Measurements from ENCODE around the gene PTGIR. TPM values are rescaled to one million over a fixed set of nuclear protein-coding genes. Genes with fewer than 3 reads are reported as not detected.
"Not testable (repeated sequence)": the region's sequence is repeated elsewhere in the genome, so short reads cannot be mapped to it uniquely, and the experiment has no call there.

Gene PTGIR
- total RNA-seq, 1 experiment from 2014 or later, result not detected

GRCh38 chr19:46644720-46645119, 19.8 kb upstream of the PTGIR start:
- in situ Hi-C loops (cut with HindIII; ENCODE audit: low pct_unique_long_range_greater_than_20kb, low sequenced_read_pairs), result no loop called here

GRCh38 chr19:46640656-46641055, 15.8 kb upstream of the PTGIR start:
- DNase-seq (ENCODE audit: low read depth), result no peak
- in situ Hi-C loops (cut with HindIII; ENCODE audit: low pct_unique_long_range_greater_than_20kb, low sequenced_read_pairs), result no loop called here

More at GRCh38 chr19:46644720-46645119, 19.8 kb upstream of the PTGIR start:
- no peak for DNase-seq (ENCODE audit: low read depth)

- in situ Hi-C loops (cut with HindIII; ENCODE audit: low pct_unique_long_range_greater_than_20kb, low sequenced_read_pairs), result no loop called here
- no peak for DNase-seq (ENCODE audit: low read depth)
Measured at GRCh38 chr19:46639358-46640182, 14.7 kb upstream of the PTGIR start.

GRCh38 chr19:46637224-46637623, 12.3 kb upstream of the PTGIR start:
- in situ Hi-C loops (cut with HindIII; ENCODE audit: low pct_unique_long_range_greater_than_20kb, low sequenced_read_pairs), result no loop called here
- DNase-seq (ENCODE audit: low read depth), result no peak

GRCh38 chr19:46635920-46636761, 11.3 kb upstream of the PTGIR start, which contains the start of gene GNG8:
GNG8 (minus strand) TSS chr19:46636202; CDS start chr19:46634682, 1,520 bp downstream.
- no peak for DNase-seq (ENCODE audit: low read depth)
- in situ Hi-C loops (cut with HindIII; ENCODE audit: low pct_unique_long_range_greater_than_20kb, low sequenced_read_pairs), result no loop called here

GRCh38 chr19:46634656-46635218, 9.8 kb upstream of the PTGIR start:
- in situ Hi-C loops (cut with HindIII; ENCODE audit: low pct_unique_long_range_greater_than_20kb, low sequenced_read_pairs), result no loop called here
- DNase-seq (ENCODE audit: low read depth), result no peak

- DNase-seq (ENCODE audit: low read depth), result peak; percentile 70
- in situ Hi-C loops (cut with HindIII; ENCODE audit: low pct_unique_long_range_greater_than_20kb, low sequenced_read_pairs), result no loop called here
Measured at GRCh38 chr19:46634045-46634655, 9.3 kb upstream of the PTGIR start.

- in situ Hi-C loops (cut with HindIII; ENCODE audit: low pct_unique_long_range_greater_than_20kb, low sequenced_read_pairs), result no loop called here
- DNase-seq (ENCODE audit: low read depth), result no peak
Measured at GRCh38 chr19:46633130-46633529, 8.2 kb upstream of the PTGIR start.

- in situ Hi-C loops (cut with HindIII; ENCODE audit: low pct_unique_long_range_greater_than_20kb, low sequenced_read_pairs), result no loop called here
- no peak for DNase-seq (ENCODE audit: low read depth)
Measured at GRCh38 chr19:46631481-46631880, 6.6 kb upstream of the PTGIR start.

GRCh38 chr19:46630586-46631205, 5.8 kb upstream of the PTGIR start:
- DNase-seq (ENCODE audit: low read depth), result no peak
- in situ Hi-C loops (cut with HindIII; ENCODE audit: low pct_unique_long_range_greater_than_20kb, low sequenced_read_pairs), result no loop called here

GRCh38 chr19:46629546-46630025, 4.7 kb upstream of the PTGIR start:
- in situ Hi-C loops (cut with HindIII; ENCODE audit: low pct_unique_long_range_greater_than_20kb, low sequenced_read_pairs), result no loop called here
- no peak for DNase-seq (ENCODE audit: low read depth)

- in situ Hi-C loops (cut with HindIII; ENCODE audit: low pct_unique_long_range_greater_than_20kb, low sequenced_read_pairs); DNase-seq (ENCODE audit: low read depth): not testable (repeated sequence)
Measured at GRCh38 chr19:46628970-46629369, 4.1 kb upstream of the PTGIR start.

GRCh38 chr19:46626446-46626845, 1.6 kb upstream of the PTGIR start:
- in situ Hi-C loops (cut with HindIII; ENCODE audit: low pct_unique_long_range_greater_than_20kb, low sequenced_read_pairs), result no loop called here
- DNase-seq (ENCODE audit: low read depth), result no peak

- no peak for DNase-seq (ENCODE audit: low read depth)
- in situ Hi-C loops (cut with HindIII; ENCODE audit: low pct_unique_long_range_greater_than_20kb, low sequenced_read_pairs), result no loop called here
Measured at GRCh38 chr19:46625731-46626130, 842 bp upstream of the PTGIR start.

GRCh38 chr19:46623915-46624502, 880 bp downstream of the PTGIR start:
- in situ Hi-C loops (cut with HindIII; ENCODE audit: low pct_unique_long_range_greater_than_20kb, low sequenced_read_pairs), result no loop called here
- DNase-seq (ENCODE audit: low read depth), result no peak

- in situ Hi-C loops (cut with HindIII; ENCODE audit: low pct_unique_long_range_greater_than_20kb, low sequenced_read_pairs), result no loop called here
Measured at GRCh38 chr19:46622118-46622446, 2.8 kb downstream of the PTGIR start.

GRCh38 chr19:46621191-46622117, 3.4 kb downstream of the PTGIR start:
- DNase-seq (ENCODE audit: low read depth), result no peak
- in situ Hi-C loops (cut with HindIII; ENCODE audit: low pct_unique_long_range_greater_than_20kb, low sequenced_read_pairs), result no loop called here

More at GRCh38 chr19:46622118-46622446, 2.8 kb downstream of the PTGIR start:
- no peak for DNase-seq (ENCODE audit: low read depth)

All from Caki2 (cell line).